MV-4-11 (cell line): ENCODE measurements around the gene ANP32B.
"Not testable (repeated sequence)": the region's sequence is repeated elsewhere in the genome, so short reads cannot be mapped to it uniquely, and the experiment has no call there.

Source experiments
- DNase-seq: peaks from one replicate; lab custom pipeline; 2025; lab: John Stamatoyannopoulos, UW

ANP32B gene

GRCh38 chr9:97982683-97983588 is at the start of gene ANP32B:
Gene ANP32B, plus strand, starts transcription at chr9:97983341. Its CDS starts 215 bp downstream, at chr9:97983556.
- DNase-seq = peak; percentile 87

GRCh38 chr9:97934321-97935115 is 48.6 kb upstream of the ANP32B start:
- DNase-seq = no peak

GRCh38 chr9:97935276-97935675 is 47.9 kb upstream of the ANP32B start:
- DNase-seq = no peak

GRCh38 chr9:97936998-97937397 is 46.1 kb upstream of the ANP32B start:
- no peak for DNase-seq

GRCh38 chr9:97938081-97938644 is 45.0 kb upstream of the ANP32B start, which contains the start of gene HEMGN:
Gene HEMGN, minus strand, starts transcription at chr9:97938172. Its CDS starts 36 bp downstream, at chr9:97938136.
- no peak for DNase-seq

- DNase-seq = no peak
Measured at GRCh38 chr9:97940233-97940632, 42.9 kb upstream of the ANP32B start.

GRCh38 chr9:97940741-97941140 is 42.4 kb upstream of the ANP32B start:
- no peak for DNase-seq

- DNase-seq = no peak
Measured at GRCh38 chr9:97941323-97941722, 41.8 kb upstream of the ANP32B start.

- DNase-seq = peak; percentile 63
Measured at GRCh38 chr9:97943308-97943855, 39.8 kb upstream of the ANP32B start.

- no peak for DNase-seq
Measured at GRCh38 chr9:97944612-97945011, 38.5 kb upstream of the ANP32B start.

- DNase-seq = not testable (repeated sequence)
Measured at GRCh38 chr9:97945470-97945869, 37.7 kb upstream of the ANP32B start.

GRCh38 chr9:97947094-97947493 is 36.0 kb upstream of the ANP32B start:
- not testable (repeated sequence) for DNase-seq

GRCh38 chr9:97950873-97951272 is 32.3 kb upstream of the ANP32B start:
- not testable (repeated sequence) for DNase-seq

- DNase-seq = no peak
Measured at GRCh38 chr9:97954550-97954989, 28.6 kb upstream of the ANP32B start.

GRCh38 chr9:97956331-97956730 is 26.8 kb upstream of the ANP32B start:
- no peak for DNase-seq

- no peak for DNase-seq
Measured at GRCh38 chr9:97958812-97959511, 24.2 kb upstream of the ANP32B start.

- no peak for DNase-seq
Measured at GRCh38 chr9:97959585-97959984, 23.6 kb upstream of the ANP32B start.

GRCh38 chr9:97960678-97961328 is 22.3 kb upstream of the ANP32B start:
- not testable (repeated sequence) for DNase-seq

- DNase-seq = no peak
Measured at GRCh38 chr9:97961361-97961760, 21.8 kb upstream of the ANP32B start.

- DNase-seq = no peak
Measured at GRCh38 chr9:97962136-97962535, 21.0 kb upstream of the ANP32B start.

- no peak for DNase-seq
Measured at GRCh38 chr9:97962575-97962974, 20.6 kb upstream of the ANP32B start.
